Urothelium cell line (cell line): ENCODE data around the gene COL27A1.

ENCODE experiments used
- DNase-seq: peaks from one replicate; pipeline ENCODE4 v3.0.0; 2011; ENCODE audit warnings: low spot score, mixed read lengths
- FAIRE-seq: peaks from 2 replicates; lab custom pipeline; 2011; peaks lifted over from hg19 to GRCh38; lab: Jason Lieb, UNC

COL27A1 gene

GRCh38 chr9:114281473-114282103 is 126.3 kb downstream of the COL27A1 start:
- DNase-seq (no peak), FAIRE-seq (no peak)

- no peak for DNase-seq
Measured at GRCh38 chr9:114282104-114282485, 126.8 kb downstream of the COL27A1 start.

GRCh38 chr9:114282507-114282906 is 127.2 kb downstream of the COL27A1 start:
- FAIRE-seq (no peak), DNase-seq (no peak)

More at GRCh38 chr9:114282104-114282485, 126.8 kb downstream of the COL27A1 start:
- FAIRE-seq, result no peak

- DNase-seq (no peak), FAIRE-seq (no peak)
Measured at GRCh38 chr9:114282926-114283325, 127.6 kb downstream of the COL27A1 start.

GRCh38 chr9:114283551-114284111 is 128.3 kb downstream of the COL27A1 start:
- DNase-seq, result no peak
- FAIRE-seq, result no peak

GRCh38 chr9:114284316-114285060 is 129.2 kb downstream of the COL27A1 start:
- FAIRE-seq, result no peak
- no peak for DNase-seq

GRCh38 chr9:114285166-114285867 is 130.0 kb downstream of the COL27A1 start:
- peak; percentile 82 for DNase-seq
- peak; percentile 86 for FAIRE-seq

GRCh38 chr9:114286146-114286679 is 130.9 kb downstream of the COL27A1 start:
- no peak for FAIRE-seq
- DNase-seq, result no peak

GRCh38 chr9:114287001-114287762 is 131.8 kb downstream of the COL27A1 start:
- FAIRE-seq, result no peak

GRCh38 chr9:114287763-114288192 is 132.4 kb downstream of the COL27A1 start:
- FAIRE-seq (no peak), DNase-seq (no peak)

More at GRCh38 chr9:114287001-114287762, 131.8 kb downstream of the COL27A1 start:
- DNase-seq, result no peak

GRCh38 chr9:114288193-114289091 is 133.1 kb downstream of the COL27A1 start:
- DNase-seq (peak; percentile 35), FAIRE-seq (no peak)

GRCh38 chr9:114289106-114289505 is 133.8 kb downstream of the COL27A1 start:
- no peak for FAIRE-seq
- no peak for DNase-seq

GRCh38 chr9:114289571-114290481 is 134.5 kb downstream of the COL27A1 start:
- no peak for DNase-seq

GRCh38 chr9:114290561-114290986 is 135.2 kb downstream of the COL27A1 start:
- FAIRE-seq (no peak), DNase-seq (no peak)

More at GRCh38 chr9:114289571-114290481, 134.5 kb downstream of the COL27A1 start:
- FAIRE-seq, result no peak

GRCh38 chr9:114291064-114291474 is 135.7 kb downstream of the COL27A1 start:
- no peak for FAIRE-seq
- DNase-seq, result peak; percentile 65

- no peak for DNase-seq
- FAIRE-seq, result no peak
Measured at GRCh38 chr9:114291886-114292590, 136.7 kb downstream of the COL27A1 start.

- DNase-seq (no peak), FAIRE-seq (no peak)
Measured at GRCh38 chr9:114294664-114295063, 139.3 kb downstream of the COL27A1 start.
